GM12878 (cell line): Measurements from ENCODE around the gene HS1BP3. TPM values are rescaled to one million over a fixed set of nuclear protein-coding genes. Genes with fewer than 3 reads are reported as not detected.

Source experiments
- ATAC-seq: fragments of 200-7000 bp; cut with Tn5 transposase; 3 replicates; pipeline ENCODE4 v1.9.1; 2020; ENCODE audit warnings: mild to moderate bottlenecking, moderate library complexity
- BruUV-seq: library from RNA; stranded (reverse); fragments of 400-500 nt; replicated peaks from 2 replicates; lab custom pipeline; 2021; lab: Mats Ljungman, UMichigan
- CTCF ChIA-PET: fragments of 300-600 bp; sonication (Branson Sonifier 250); formaldehyde crosslinking; extraction: SDS; loops from one replicate; lab custom pipeline; 2021; ENCODE audit warnings: inconsistent platforms; lab: Yijun Ruan, JAX
- POLR2A ChIA-PET: fragments of 350-600 bp; formaldehyde crosslinking; extraction: SDS; loops from one replicate; lab custom pipeline; 2021; ENCODE audit warnings: inconsistent platforms; lab: Charles Lee
- RAD21 ChIA-PET: fragments of 300-600 bp; sonication (Branson Sonifier 250); formaldehyde crosslinking; loops from one replicate; lab custom pipeline; 2023; ENCODE audit warnings: antibody characterized with exemption; ENCODE audit not compliant: unreplicated experiment; lab: Charles Lee
- SMC1A ChIA-PET: fragments of 300-600 bp; sonication (Branson Sonifier 250); formaldehyde crosslinking; loops from one replicate; lab custom pipeline; 2023; ENCODE audit not compliant: unreplicated experiment, uncharacterized antibody; lab: Charles Lee
- DNase-seq: peaks from one replicate; pipeline ENCODE4 v3.0.0-alpha.2; 2011; ENCODE audit warnings: low read depth, low spot score
- FAIRE-seq: peaks from 3 replicates; lab custom pipeline; 2011; peaks lifted over from hg19 to GRCh38; lab: Jason Lieb, UNC
- H2AFZ ChIP-seq: 2 replicates; pipeline ENCODE4 v1.6.0; 2011; ENCODE audit warnings: low read depth, low read length, control low read depth; ENCODE audit not compliant: control insufficient read depth
- H3K27ac ChIP-seq: 2 replicates; pipeline ENCODE4 v1.5.1; 2011; ENCODE audit warnings: control low read depth; ENCODE audit not compliant: control insufficient read depth, insufficient read depth
- H3K27me3 ChIP-seq, 2 experiments: replicated peaks in 1 of 2; 2 replicates each; pipeline versions ENCODE4 v1.6.0 to v1.6.1; 2011; ENCODE audit warnings: low read length in 1 of 2; ENCODE audit not compliant: control insufficient read depth in 2 of 2, insufficient read depth in 2 of 2
- H3K36me3 ChIP-seq, 2 experiments: 2 replicates each; pipeline ENCODE4 v1.5.1; 2011; ENCODE audit warnings: low read length in 1 of 2; ENCODE audit not compliant: control insufficient read depth in 2 of 2, insufficient read depth in 2 of 2
- H3K4me1 ChIP-seq: 2 replicates; pipeline ENCODE4 v1.6.1; 2011; ENCODE audit warnings: mild to moderate bottlenecking, low read length, moderate library complexity, mixed read lengths; ENCODE audit not compliant: control insufficient read depth, insufficient read depth
- H3K4me2 ChIP-seq: 2 replicates; pipeline ENCODE4 v1.6.0; 2011; ENCODE audit warnings: control low read depth; ENCODE audit not compliant: control insufficient read depth, insufficient read depth
- H3K4me3 ChIP-seq: fragments of 200-600 bp; sonication (generic); 2 replicates; pipeline ENCODE4 v1.5.1; 2016
- H3K79me2 ChIP-seq: 2 replicates; pipeline ENCODE4 v1.6.0; 2011; ENCODE audit warnings: low read length; ENCODE audit not compliant: control insufficient read depth, insufficient read depth
- H3K9ac ChIP-seq: 2 replicates; pipeline ENCODE4 v1.8.0; 2011; ENCODE audit warnings: low read length, control low read depth, mixed read lengths; ENCODE audit not compliant: control insufficient read depth, insufficient read depth
- H3K9me3 ChIP-seq: replicated peaks from 3 replicates; pipeline ENCODE4 v1.5.1; 2011; ENCODE audit warnings: mild to moderate bottlenecking, low read length; ENCODE audit not compliant: control insufficient read depth, insufficient read depth
- H4K20me1 ChIP-seq: 2 replicates; pipeline ENCODE4 v1.6.0; 2011; ENCODE audit not compliant: control insufficient read depth, insufficient read depth
- CHD1 ChIP-seq: IDR thresholded peaks from 2 replicates; pipeline ENCODE4 v1.6.1; 2012; ENCODE audit warnings: low read depth, low read length, improper control_type of control experiment
- MLLT1 ChIP-seq: fragments of 450-650 bp; IDR thresholded peaks from 2 replicates; pipeline ENCODE4 v1.6.1; 2016; ENCODE audit warnings: mild to moderate bottlenecking
- PAX5 ChIP-seq: IDR thresholded peaks from 2 replicates; pipeline ENCODE4 v1.6.1; 2011; ENCODE audit warnings: low read depth, low read length, borderline replicate concordance
- PBX3 ChIP-seq: IDR thresholded peaks from 2 replicates; pipeline ENCODE4 v1.6.1; 2011; ENCODE audit warnings: mild to moderate bottlenecking, low read depth, low read length, moderate library complexity; ENCODE audit not compliant: insufficient replicate concordance
- PKNOX1 ChIP-seq: fragments of 450-650 bp; IDR thresholded peaks from 2 replicates; pipeline ENCODE4 v1.6.1; 2016; ENCODE audit warnings: mild to moderate bottlenecking
- WGBS: methylation state at CpG from one replicate; pipeline ENCODE4 v1.1.6; 2016; ENCODE audit warnings: low lambda C conversion rate; ENCODE audit not compliant: insufficient replicate concordance, insufficient coverage; ENCODE audit errors: missing lambda C conversion rate; 5-methylcytosine and 5-hydroxymethylcytosine counted together
- in situ Hi-C: fragments of 300-500 bp; cut with MboI; formaldehyde crosslinking; loops from 9 replicates; pipeline ENCODE4 v1.14.3; 2018; ENCODE audit warnings: mixed read lengths
- intact Hi-C: fragments of 100-400 bp; cut with micrococcal nuclease; formaldehyde crosslinking; loops from one replicate; pipeline ENCODE4 v1.14.2; 2022; ENCODE audit not compliant: unreplicated experiment
- polyA plus RNA-seq, 11 experiments: library from polyadenylated mRNA; depleted of rRNA in 4 of 11; unstranded in 6 of 11; stranded (reverse) in 5 of 11; fragments of >200 nt; fragmentation: Nextera tagmentation in 4 of 11; fragmentation: Illumina TruSeq in 1 of 11; extraction: Ambion mirVana in 4 of 11; extraction: Trizol in 1 of 11; gene quantifications; 1 replicate in 1 of 11; 2 replicates in 10 of 11; pipeline versions ENCODE4 v1.2.1 to v1.2.3, GENCODE V29; 2011 to 2016; ENCODE audit warnings: inconsistent platforms in 2 of 11, missing spikeins in 2 of 11, low read depth in 1 of 11
- total RNA-seq, 4 experiments: library from RNA; depleted of rRNA in 3 of 4; stranded (reverse); fragments of >200 nt in 3 of 4; fragmentation: Illumina TruSeq in 1 of 4; extraction: Trizol in 1 of 4; gene quantifications; 2 replicates each; pipeline versions ENCODE4 v1.2.1 to v1.2.3, GENCODE V29; 2013 to 2021

HS1BP3 gene
- total and polyA plus RNA-seq, 10 of the 15 experiments (the other 5 are each of a cell fraction or from before 2014, with no cell fraction given): 0.47 to 7.2 (median 4.6) TPM

GRCh38 chr2:20638014-20638413 is 12.9 kb downstream of the HS1BP3 start:
- ChIA-PET POLR2A (no interaction called here), CTCF (interaction anchor here (1.1 to 7.9 kb wide), 3 partner anchors 192 to 226 kb away, joined by 3 to 119 read pairs (median 59); partner anchors contain the start of gene RHOB), SMC1A (interaction anchor here (1.1 to 6.0 kb wide), 2 partner anchors 194 to 226 kb away, joined by 3 to 56 read pairs; no protein-coding TSS in a partner anchor), RAD21 (interaction anchor here (2.2 kb wide), 1 partner anchor 194 kb away, joined by 6 read pairs; no protein-coding TSS in a partner anchor)
- no peak for TF ChIP-seq PKNOX1
- TF ChIP-seq MLLT1: no peak
- TF ChIP-seq PBX3: no peak
- TF ChIP-seq CHD1: no peak
- no peak for TF ChIP-seq PAX5
- Histone ChIP-seq H3K4me1 (peaks cover 8% of the 10 kb centered on the region), H4K20me1 (no peaks in the 10 kb centered on the region; the same call in 1 of the 2 replicates), H2AFZ (no peak overlapping the region), H3K4me3 (no peak overlapping the region), H3K9me3 (no peaks in the 10 kb centered on the region), H3K36me3 (no peaks in the 10 kb centered on the region; a peak in 2 of 4 replicates), H3K79me2 (no peaks in the 10 kb centered on the region), H3K27ac (no peak overlapping the region), H3K4me2 (no peak overlapping the region), H3K9ac (no peak overlapping the region), H3K27me3 (no peaks in the 10 kb centered on the region)
- FAIRE-seq (no peak), ATAC-seq (no peak), DNase-seq (no peak)
- in situ Hi-C loops: no loop called here
- no TSS peak for BruUV-seq
- 84% methylated on average over 13 of the region's 13 CpGs for WGBS
- intact Hi-C loops: no loop called here
